ENCODE measurements around the gene CD83. TPM values are rescaled to one million over a fixed set of nuclear protein-coding genes. Genes with fewer than 3 reads are reported as not detected.

Gene CD83
- total RNA-seq, 1 experiment from 2014 or later = 15.2 TPM

DNA sequence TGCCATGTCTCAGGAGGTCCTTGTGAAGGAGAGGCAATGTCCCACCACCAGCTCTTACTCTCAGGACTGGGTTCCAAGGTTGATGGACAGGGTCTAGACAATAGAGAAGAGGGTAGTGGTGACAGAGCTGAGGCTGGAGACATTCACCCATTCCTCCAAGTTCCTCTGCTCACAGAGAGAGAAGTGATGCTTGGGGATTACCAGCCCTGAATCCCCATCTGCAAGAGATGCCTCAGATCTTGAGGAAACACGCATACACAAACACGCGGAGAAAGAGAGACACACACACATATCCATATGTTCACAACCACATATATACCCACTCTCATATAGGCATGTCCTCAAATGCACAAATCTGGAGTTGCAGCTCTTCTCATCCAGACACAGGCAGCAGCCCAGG is 15.2 kb upstream of the CD83 start:
- no peak for TF ChIP-seq EZH2phosphoT487 (IDR thresholded peaks at IDR 0.05; ENCODE audit: borderline replicate concordance, low read length)
- TF ChIP-seq, protein P1, sequence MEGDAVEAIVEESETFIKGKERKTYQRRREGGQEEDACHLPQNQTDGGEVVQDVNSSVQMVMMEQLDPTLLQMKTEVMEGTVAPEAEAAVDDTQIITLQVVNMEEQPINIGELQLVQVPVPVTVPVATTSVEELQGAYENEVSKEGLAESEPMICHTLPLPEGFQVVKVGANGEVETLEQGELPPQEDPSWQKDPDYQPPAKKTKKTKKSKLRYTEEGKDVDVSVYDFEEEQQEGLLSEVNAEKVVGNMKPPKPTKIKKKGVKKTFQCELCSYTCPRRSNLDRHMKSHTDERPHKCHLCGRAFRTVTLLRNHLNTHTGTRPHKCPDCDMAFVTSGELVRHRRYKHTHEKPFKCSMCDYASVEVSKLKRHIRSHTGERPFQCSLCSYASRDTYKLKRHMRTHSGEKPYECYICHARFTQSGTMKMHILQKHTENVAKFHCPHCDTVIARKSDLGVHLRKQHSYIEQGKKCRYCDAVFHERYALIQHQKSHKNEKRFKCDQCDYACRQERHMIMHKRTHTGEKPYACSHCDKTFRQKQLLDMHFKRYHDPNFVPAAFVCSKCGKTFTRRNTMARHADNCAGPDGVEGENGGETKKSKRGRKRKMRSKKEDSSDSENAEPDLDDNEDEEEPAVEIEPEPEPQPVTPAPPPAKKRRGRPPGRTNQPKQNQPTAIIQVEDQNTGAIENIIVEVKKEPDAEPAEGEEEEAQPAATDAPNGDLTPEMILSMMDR (conservative IDR thresholded peaks at IDR 0.05; ENCODE audit: low read depth, low read length) = no peak
- TF ChIP-seq EZH2 (IDR thresholded peaks at IDR 0.05; ENCODE audit: low read length, unreplicated experiment) = no peak
- CTCF ChIA-PET = no interaction called here

DNA sequence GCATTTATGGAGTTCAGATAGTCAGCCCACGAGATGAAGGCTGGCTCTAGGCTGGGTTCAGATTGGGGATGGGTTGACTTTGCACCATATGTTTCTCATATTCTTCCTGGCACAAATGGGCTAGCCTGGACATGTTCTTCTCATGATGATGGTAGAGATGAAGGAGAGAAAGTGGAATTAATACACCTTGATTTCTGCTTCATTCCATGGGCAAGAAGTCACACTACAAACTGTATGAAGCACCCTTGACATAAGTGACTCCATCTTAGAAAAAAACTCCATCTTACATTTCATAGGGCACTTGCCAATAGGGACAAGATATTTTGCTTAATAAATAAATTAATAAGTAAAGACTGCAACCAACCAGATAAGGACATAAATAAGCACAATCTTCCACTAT is 12.0 kb upstream of the CD83 start:
- H3K79me2 ChIP-seq (ENCODE audit: low read length) = no peaks in the 10 kb centered on the region
- no peaks in the 10 kb centered on the region for H3K9me2 ChIP-seq (replicated peaks; ENCODE audit: low read length)
- CTCF ChIA-PET = no interaction called here
- no peaks in the 10 kb centered on the region for H3K4me1 ChIP-seq (ENCODE audit: insufficient read depth, low read length)
- intact Hi-C loops (cut with micrococcal nuclease) = no loop called here
- no peak overlapping the region for H3K27ac ChIP-seq (ENCODE audit: low read length)
- H3K9me3 ChIP-seq (ENCODE audit: low read length) = peaks cover 10% of the 10 kb centered on the region; the same call in 1 of the 2 replicates
- H4K20me1 ChIP-seq (ENCODE audit: low read length) = no peaks in the 10 kb centered on the region
- POLR2A ChIA-PET (ENCODE audit: unreplicated experiment) = no interaction called here
- TF ChIP-seq EZH2phosphoT487 (IDR thresholded peaks at IDR 0.05; ENCODE audit: borderline replicate concordance, low read length) (no peak), EZH2 (IDR thresholded peaks at IDR 0.05; ENCODE audit: low read length, unreplicated experiment) (no peak)
- TF ChIP-seq, protein P1 (conservative IDR thresholded peaks at IDR 0.05; ENCODE audit: low read depth, low read length) = no peak
- no peaks in the 10 kb centered on the region for H3F3A ChIP-seq (ENCODE audit: low read length, unreplicated experiment)
- H3K27me3 ChIP-seq (ENCODE audit: low read length) = no peaks in the 10 kb centered on the region; the same call in 1 of the 2 replicates
- H3K9ac ChIP-seq (ENCODE audit: low read length) = no peak overlapping the region
- no peak overlapping the region for H2AFZ ChIP-seq (ENCODE audit: low read length)
- H3K4me2 ChIP-seq (ENCODE audit: low read length) = no peak overlapping the region
- no peak overlapping the region for H3K4me3 ChIP-seq (ENCODE audit: low read length)
- ATAC-seq (no peak), DNase-seq (no peak)
- no peaks in the 10 kb centered on the region for H3K36me3 ChIP-seq (ENCODE audit: low read depth, low read length)
- no TSS peak for BruUV-seq (replicated peaks)

More for the DNA sequence above, 15.2 kb upstream of the CD83 start:
- no peak for DNase-seq
- no TSS peak for BruUV-seq (replicated peaks)
- H3K9me3 ChIP-seq (ENCODE audit: low read length) = peaks cover 8% of the 10 kb centered on the region; the same call in 1 of the 2 replicates
- no peak overlapping the region for H2AFZ ChIP-seq (ENCODE audit: low read length)
- no peaks in the 10 kb centered on the region for H4K20me1 ChIP-seq (ENCODE audit: low read length)
- no peaks in the 10 kb centered on the region for H3K79me2 ChIP-seq (ENCODE audit: low read length)
- no peak overlapping the region for H3K4me2 ChIP-seq (ENCODE audit: low read length)
- H3K36me3 ChIP-seq (ENCODE audit: low read depth, low read length) = no peaks in the 10 kb centered on the region
- no peaks in the 10 kb centered on the region for H3K4me1 ChIP-seq (ENCODE audit: insufficient read depth, low read length)
- no peaks in the 10 kb centered on the region for H3F3A ChIP-seq (ENCODE audit: low read length, unreplicated experiment)
- ATAC-seq = no peak
- H3K9ac ChIP-seq (ENCODE audit: low read length) = no peak overlapping the region
- H3K27me3 ChIP-seq (ENCODE audit: low read length) = no peaks in the 10 kb centered on the region; the same call in 1 of the 2 replicates
- H3K27ac ChIP-seq (ENCODE audit: low read length) = no peak overlapping the region
- POLR2A ChIA-PET (ENCODE audit: unreplicated experiment) = no interaction called here
- H3K9me2 ChIP-seq (replicated peaks; ENCODE audit: low read length) = no peaks in the 10 kb centered on the region
- H3K4me3 ChIP-seq (ENCODE audit: low read length) = no peak overlapping the region
- intact Hi-C loops (cut with micrococcal nuclease) = no loop called here

GRCh38 chr6:14107000-14107399 is 10.6 kb upstream of the CD83 start:
- Histone ChIP-seq H3K9ac (ENCODE audit: low read length) (no peak overlapping the region), H3K27me3 (ENCODE audit: low read length) (no peaks in the 10 kb centered on the region; the same call in 1 of the 2 replicates), H3K4me3 (ENCODE audit: low read length) (no peak overlapping the region), H3K4me1 (ENCODE audit: insufficient read depth, low read length) (no peaks in the 10 kb centered on the region), H3K9me3 (ENCODE audit: low read length) (peaks cover 10% of the 10 kb centered on the region; the same call in 1 of the 2 replicates), H3K79me2 (ENCODE audit: low read length) (no peaks in the 10 kb centered on the region), H3K36me3 (ENCODE audit: low read depth, low read length) (no peaks in the 10 kb centered on the region), H3K27ac (ENCODE audit: low read length) (no peak overlapping the region), H3K9me2 (replicated peaks; ENCODE audit: low read length) (no peaks in the 10 kb centered on the region), H2AFZ (ENCODE audit: low read length) (no peak overlapping the region), H4K20me1 (ENCODE audit: low read length) (no peaks in the 10 kb centered on the region), H3F3A (ENCODE audit: low read length, unreplicated experiment) (no peaks in the 10 kb centered on the region), H3K4me2 (ENCODE audit: low read length) (no peak overlapping the region)
- no TSS peak for BruUV-seq (replicated peaks)
- intact Hi-C loops (cut with micrococcal nuclease) = no loop called here
- POLR2A ChIA-PET (ENCODE audit: unreplicated experiment) = no interaction called here
- DNase-seq (no peak), ATAC-seq (no peak)
- CTCF ChIA-PET = no interaction called here
- TF ChIP-seq, protein P1 (conservative IDR thresholded peaks at IDR 0.05; ENCODE audit: low read depth, low read length) = no peak
- TF ChIP-seq EZH2 (IDR thresholded peaks at IDR 0.05; ENCODE audit: low read length, unreplicated experiment) = no peak
- no peak for TF ChIP-seq EZH2phosphoT487 (IDR thresholded peaks at IDR 0.05; ENCODE audit: borderline replicate concordance, low read length)
